B cell (primary cell): ENCODE data around the gene AP1M1. TPM values are rescaled to one million over a fixed set of nuclear protein-coding genes. Genes with fewer than 3 reads are reported as not detected.
A peak's percentile ranks its signal among the peaks of the same experiment; 100 is the strongest.

ENCODE experiments used
- ATAC-seq: fragments of 200-7000 bp; cut with Tn5 transposase; one replicate; pipeline ENCODE4 v1.10.0; 2021; ENCODE audit warnings: low read depth, mild to moderate bottlenecking, moderate number of reproducible peaks, moderate library complexity
- CTCF ChIA-PET: fragments of 350-600 bp; sonication (Branson Sonifier 250); formaldehyde crosslinking; loops from one replicate; lab custom pipeline; 2021; ENCODE audit warnings: antibody characterized with exemption, inconsistent platforms; lab: Charles Lee
- POLR2A ChIA-PET: fragments of 350-600 bp; sonication (Branson Sonifier 250); formaldehyde crosslinking; loops from one replicate; lab custom pipeline; 2021; ENCODE audit warnings: antibody characterized with exemption; lab: Charles Lee
- DNase-seq: peaks from one replicate; pipeline ENCODE4 v3.0.0; 2013
- H2AFZ ChIP-seq: 2 replicates; pipeline ENCODE4 v1.6.1; 2012; ENCODE audit warnings: mild to moderate bottlenecking, low read depth, low read length; ENCODE audit not compliant: insufficient read depth, poor library complexity, severe bottlenecking
- H3K27ac ChIP-seq, 2 donors: 1 replicate in 1 of 2; 2 replicates in 1 of 2; pipeline ENCODE4 v1.5.1; 2012 to 2013; ENCODE audit warnings: low read length in 2 of 2, mild to moderate bottlenecking in 2 of 2, moderate library complexity in 1 of 2
- H3K27me3 ChIP-seq, 4 experiments: fragments of 200-600 bp in 1 of 4; sonication (generic) in 1 of 4; replicated peaks in 1 of 4; 1 replicate in 2 of 4; 2 replicates in 2 of 4; pipeline versions ENCODE4 v1.6.1 to v1.7.0; 2013 to 2016; ENCODE audit warnings: low read length in 3 of 4, mild to moderate bottlenecking in 2 of 4, mixed read lengths in 1 of 4, moderate library complexity in 1 of 4; ENCODE audit not compliant: insufficient read depth in 4 of 4, control insufficient read depth in 3 of 4; ENCODE audit errors: control extremely low read depth in 1 of 4
- H3K36me3 ChIP-seq, 2 experiments: replicated peaks in 1 of 2; 1 replicate in 1 of 2; 2 replicates in 1 of 2; pipeline versions ENCODE4 v1.6.1 to v1.7.1; 2013; ENCODE audit warnings: low read length in 1 of 2; ENCODE audit not compliant: insufficient read depth in 2 of 2, control insufficient read depth in 1 of 2; ENCODE audit errors: control extremely low read depth in 1 of 2, extremely low read depth in 1 of 2
- H3K4me1 ChIP-seq, 2 donors: fragments of 200-600 bp in 1 of 2; sonication (generic) in 1 of 2; 1 replicate in 1 of 2; 2 replicates in 1 of 2; pipeline versions ENCODE4 v1.5.1 to v1.6.1; 2013 to 2017; ENCODE audit warnings: low read length in 2 of 2; ENCODE audit not compliant: control insufficient read depth in 2 of 2, insufficient read depth in 2 of 2
- H3K4me2 ChIP-seq: replicated peaks from 2 replicates; pipeline ENCODE3; 2012; ENCODE audit warnings: mild to moderate bottlenecking, low read depth, low read length; ENCODE audit not compliant: poor library complexity, severe bottlenecking
- H3K4me3 ChIP-seq, 5 experiments: fragments of 200-600 bp in 1 of 5; sonication (generic) in 1 of 5; 1 replicate in 3 of 5; 2 replicates in 2 of 5; pipeline versions ENCODE4 v1.5.1 to v1.7.0; 2011 to 2016; ENCODE audit warnings: low read length in 4 of 5, mild to moderate bottlenecking in 4 of 5, low read depth in 2 of 5, control low read depth in 1 of 5, moderate library complexity in 1 of 5; ENCODE audit not compliant: insufficient read depth in 1 of 5; ENCODE audit errors: control extremely low read depth in 1 of 5, extremely low read depth in 1 of 5
- H3K79me2 ChIP-seq: fragments of 200-600 bp; sonication (generic); one replicate; pipeline ENCODE4 v1.6.0; 2016; ENCODE audit warnings: low read length; ENCODE audit not compliant: control insufficient read depth, insufficient read depth
- H3K9ac ChIP-seq: fragments of 200-600 bp; sonication (generic); 2 replicates; pipeline ENCODE4 v1.6.1; 2017; ENCODE audit warnings: mild to moderate bottlenecking, low read length, moderate library complexity
- H3K9me3 ChIP-seq, 3 donors: one replicate each; pipeline versions ENCODE4 v1.6.1 to v1.7.1; 2013; ENCODE audit warnings: low read length in 2 of 3; ENCODE audit not compliant: control insufficient read depth in 2 of 3, insufficient read depth in 1 of 3; ENCODE audit errors: control extremely low read depth in 1 of 3
- H4K20me1 ChIP-seq: 2 replicates; pipeline ENCODE4 v1.6.0; 2012; ENCODE audit warnings: mild to moderate bottlenecking, low read length; ENCODE audit not compliant: insufficient read depth, control insufficient read depth, poor library complexity, severe bottlenecking
- H3K27ac Mint-ChIP-seq: one replicate; pipeline ENCODE4 v1.8.0; 2021; ENCODE audit warnings: mixed read lengths
- H3K27me3 Mint-ChIP-seq: one replicate; pipeline ENCODE4 v1.8.0; 2021; ENCODE audit warnings: mixed read lengths
- H3K4me1 Mint-ChIP-seq: one replicate; pipeline ENCODE4 v1.8.0; 2021; ENCODE audit warnings: mixed read lengths
- H3K4me3 Mint-ChIP-seq: one replicate; pipeline ENCODE4 v1.8.0; 2021; ENCODE audit warnings: mixed read lengths
- H3K9me3 Mint-ChIP-seq: one replicate; pipeline ENCODE4 v1.8.0; 2022; ENCODE audit warnings: mixed read lengths; ENCODE audit not compliant: insufficient read depth
- EZH2 ChIP-seq: IDR thresholded peaks from 2 replicates; pipeline ENCODE4 v1.6.1; 2012; ENCODE audit warnings: borderline replicate concordance, low read depth, mild to moderate bottlenecking, moderate library complexity, low read length; ENCODE audit not compliant: insufficient read depth, poor library complexity, severe bottlenecking
- WGBS: methylation state at CpG from one replicate; pipeline ENCODE4 v1.1.5; 2013; ENCODE audit warnings: missing lambda C conversion rate; ENCODE audit not compliant: insufficient coverage; 5-methylcytosine and 5-hydroxymethylcytosine counted together
- intact Hi-C: fragments of 100-400 bp; cut with micrococcal nuclease; formaldehyde crosslinking; loops from one replicate; pipeline ENCODE4 v1.10.0; 2022
- polyA plus RNA-seq: library from polyadenylated mRNA; depleted of rRNA; stranded (reverse); fragments of >200 nt; gene quantifications from 2 replicates; pipeline ENCODE4 v1.2.3, GENCODE V29; 2012
- total RNA-seq, 2 donors: library from RNA; stranded (reverse); fragments of 120-200 nt in 1 of 2; gene quantifications; 1 replicate in 1 of 2; 2 replicates in 1 of 2; pipeline versions ENCODE4 v1.2.3 to v1.2.4, GENCODE V29; 2013 to 2022
- TF ChIP-seq, protein P1 (sequence below): fragments of 200-600 bp; IDR thresholded peaks from one replicate; pipeline ENCODE4 v1.8.0; 2022; ENCODE audit warnings: antibody characterized with exemption, mild to moderate bottlenecking

Gene AP1M1
- total and polyA plus RNA-seq, 2 donors (not counting 1 experiment from before 2014, with no cell fraction given), result 77.8 to 102 TPM

DNA sequence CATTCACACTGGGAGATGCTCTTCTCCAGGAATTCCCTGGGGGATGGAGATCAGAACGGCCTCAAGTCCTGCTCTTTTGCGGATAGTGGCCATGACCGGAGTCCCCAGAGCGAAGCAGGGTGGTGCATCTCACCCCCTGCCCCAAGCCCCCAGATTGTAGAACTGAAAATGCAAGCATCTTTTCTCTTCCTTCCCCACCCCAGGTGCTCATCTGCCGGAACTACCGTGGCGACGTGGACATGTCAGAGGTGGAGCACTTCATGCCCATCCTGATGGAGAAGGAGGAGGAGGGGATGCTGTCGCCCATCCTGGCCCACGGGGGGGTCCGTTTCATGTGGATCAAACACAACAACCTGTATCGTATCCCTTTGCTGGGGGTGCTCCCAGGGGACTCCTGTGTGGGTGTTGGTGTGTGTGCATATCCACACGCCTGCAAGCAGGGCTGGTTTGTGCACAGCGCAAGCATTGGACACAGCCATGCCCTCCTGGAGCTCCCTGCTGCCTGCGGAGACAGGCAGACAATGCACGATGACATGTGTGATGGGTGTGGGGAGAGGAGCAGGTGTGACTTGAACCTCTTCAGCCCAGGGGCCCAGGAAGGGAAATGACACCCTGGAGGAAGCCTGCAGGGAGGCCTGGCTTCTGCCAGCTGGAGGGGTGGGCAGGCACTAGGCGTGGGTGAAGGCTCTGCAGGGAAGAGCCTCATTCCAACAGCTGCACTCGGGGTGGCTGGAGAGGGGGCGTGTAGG lies 5.7 kb downstream of the AP1M1 start:
- ChIA-PET POLR2A (no interaction called here), CTCF (no interaction called here)
- Mint-ChIP-seq H3K9me3 (no peaks in the 10 kb centered on the region), H3K27ac (peak overlapping the region; percentile 59), H3K4me1 (peaks cover 35% of the 10 kb centered on the region), H3K27me3 (no peaks in the 10 kb centered on the region), H3K4me3 (no peak overlapping the region)
- intact Hi-C loops, result no loop called here
- H3K27ac ChIP-seq, result no peak overlapping the region
- no peak overlapping the region for H2AFZ ChIP-seq
- H3K36me3 ChIP-seq, result peaks cover 0 to 63% of the 10 kb centered on the region in 2 experiments
- H3K9me3 ChIP-seq, result no peaks in the 10 kb centered on the region
- no peak for TF ChIP-seq EZH2
- TF ChIP-seq, protein P1, sequence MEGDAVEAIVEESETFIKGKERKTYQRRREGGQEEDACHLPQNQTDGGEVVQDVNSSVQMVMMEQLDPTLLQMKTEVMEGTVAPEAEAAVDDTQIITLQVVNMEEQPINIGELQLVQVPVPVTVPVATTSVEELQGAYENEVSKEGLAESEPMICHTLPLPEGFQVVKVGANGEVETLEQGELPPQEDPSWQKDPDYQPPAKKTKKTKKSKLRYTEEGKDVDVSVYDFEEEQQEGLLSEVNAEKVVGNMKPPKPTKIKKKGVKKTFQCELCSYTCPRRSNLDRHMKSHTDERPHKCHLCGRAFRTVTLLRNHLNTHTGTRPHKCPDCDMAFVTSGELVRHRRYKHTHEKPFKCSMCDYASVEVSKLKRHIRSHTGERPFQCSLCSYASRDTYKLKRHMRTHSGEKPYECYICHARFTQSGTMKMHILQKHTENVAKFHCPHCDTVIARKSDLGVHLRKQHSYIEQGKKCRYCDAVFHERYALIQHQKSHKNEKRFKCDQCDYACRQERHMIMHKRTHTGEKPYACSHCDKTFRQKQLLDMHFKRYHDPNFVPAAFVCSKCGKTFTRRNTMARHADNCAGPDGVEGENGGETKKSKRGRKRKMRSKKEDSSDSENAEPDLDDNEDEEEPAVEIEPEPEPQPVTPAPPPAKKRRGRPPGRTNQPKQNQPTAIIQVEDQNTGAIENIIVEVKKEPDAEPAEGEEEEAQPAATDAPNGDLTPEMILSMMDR, result no peak
- H4K20me1 ChIP-seq, result peaks cover 53% of the 10 kb centered on the region
- H3K27me3 ChIP-seq, result no peaks in the 10 kb centered on the region
- no peak overlapping the region for H3K9ac ChIP-seq
- WGBS, result 83% methylated on average over 11 of the region's 19 CpGs
- DNase-seq (no peak), ATAC-seq (no peak)
- no peak overlapping the region for H3K4me3 ChIP-seq
- H3K4me1 ChIP-seq, result peaks cover 8 to 28% of the 10 kb centered on the region in 2 donors
- H3K4me2 ChIP-seq, result peak overlapping the region; percentile 0
- H3K79me2 ChIP-seq, result peaks cover 70% of the 10 kb centered on the region

DNA sequence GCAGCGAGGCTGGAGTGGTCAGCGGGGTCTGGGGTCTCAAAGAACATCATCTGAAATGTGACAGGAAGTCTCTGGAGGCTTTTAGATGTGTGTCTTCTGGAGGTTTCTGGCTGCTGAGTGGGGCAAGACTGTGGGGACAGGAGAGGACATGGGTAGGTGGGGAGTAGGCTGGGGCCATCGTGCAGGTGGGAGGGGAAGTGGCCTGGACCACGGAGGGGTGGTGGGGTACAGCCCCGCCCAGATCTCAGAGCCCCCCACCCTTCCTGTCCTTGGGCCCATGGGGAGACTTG lies 6.2 kb downstream of the AP1M1 start:
- 100% methylated on average over 3 of the region's 5 CpGs for WGBS
- CTCF ChIA-PET, result no interaction called here
- H3K4me1 Mint-ChIP-seq, result peaks cover 30% of the 10 kb centered on the region

More for the DNA sequence above, 6.2 kb downstream of the AP1M1 start:
- Histone ChIP-seq H3K4me1 (peaks cover 3 to 23% of the 10 kb centered on the region in 2 donors), H3K79me2 (peaks cover 67% of the 10 kb centered on the region), H3K4me2 (no peak overlapping the region), H3K4me3 (no peak overlapping the region), H3K9ac (no peak overlapping the region), H4K20me1 (peaks cover 51% of the 10 kb centered on the region), H3K9me3 (no peaks in the 10 kb centered on the region), H3K27ac (no peak overlapping the region), H2AFZ (no peak overlapping the region), H3K27me3 (no peaks in the 10 kb centered on the region), H3K36me3 (peaks cover 0 to 68% of the 10 kb centered on the region in 2 experiments)
- no peak overlapping the region for H3K4me3 Mint-ChIP-seq
- H3K27me3 Mint-ChIP-seq, result no peaks in the 10 kb centered on the region
- DNase-seq, result no peak
- POLR2A ChIA-PET, result no interaction called here
- TF ChIP-seq, protein P1, result no peak
- TF ChIP-seq EZH2, result no peak
- no peak overlapping the region for H3K27ac Mint-ChIP-seq
- intact Hi-C loops, result no loop called here
- ATAC-seq, result no peak
- H3K9me3 Mint-ChIP-seq, result no peaks in the 10 kb centered on the region
